ENCODE measurements around the gene ANO2. TPM values are rescaled to one million over a fixed set of nuclear protein-coding genes. Genes with fewer than 3 reads are reported as not detected.

ANO2 gene
- total and polyA plus RNA-seq, 2 donors (not counting 3 experiments of a cell fraction or from before 2014, with no cell fraction given), result 15.4 to 65.0 TPM

DNA sequence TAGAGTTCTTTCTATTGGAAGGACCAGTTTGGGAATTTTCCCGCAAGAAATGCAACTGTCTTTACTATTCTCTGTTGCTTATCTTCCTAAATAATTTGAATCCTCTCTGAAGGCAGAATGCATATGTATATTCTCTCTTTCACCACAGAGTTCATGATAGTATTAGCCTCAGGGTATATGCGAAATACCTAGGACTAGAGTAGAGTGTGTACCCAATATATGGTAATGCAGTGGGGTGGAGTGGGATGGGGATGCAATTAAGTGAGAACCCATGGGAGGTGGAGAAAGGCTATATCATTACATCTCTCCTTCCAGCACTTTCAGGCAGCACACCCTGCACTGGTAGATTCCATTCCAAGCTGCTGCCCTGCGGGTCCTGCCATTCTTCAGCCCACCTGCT is 207.3 kb downstream of the ANO2 start:
- Histone ChIP-seq H3K27ac (ENCODE audit: insufficient read depth, low read depth, low read length) (no peak overlapping the region), H3K4me2 (ENCODE audit: insufficient read depth, low read length) (no peak overlapping the region), H3K27me3 (ENCODE audit: control insufficient read depth in 2 of 2, insufficient read depth in 2 of 2, low read length in 2 of 2) (no peaks in the 10 kb centered on the region), H2AFZ (ENCODE audit: low read depth, low read length) (no peak overlapping the region), H3K9me3 (replicated peaks; ENCODE audit: control insufficient read depth, insufficient read depth, low read length) (no peaks in the 10 kb centered on the region), H3K4me1 (ENCODE audit: control insufficient read depth, extremely low read depth, insufficient read depth, low read length) (no peaks in the 10 kb centered on the region), H4K20me1 (replicated peaks; ENCODE audit: control insufficient read depth, extremely low read depth, insufficient read depth, low read length) (peaks cover 3% of the 10 kb centered on the region), H3K9ac (replicated peaks; ENCODE audit: extremely low read depth, insufficient read depth, low read length) (no peak overlapping the region), H3K36me3 (ENCODE audit: control insufficient read depth in 2 of 2, extremely low read depth in 1 of 2, insufficient read depth in 2 of 2, low read length in 2 of 2) (peaks cover 16 to 49% of the 10 kb centered on the region in 2 experiments), H3K9me1 (replicated peaks; ENCODE audit: control insufficient read depth, extremely low read depth, insufficient read depth, low read length) (no peaks in the 10 kb centered on the region), H3K4me3 (replicated peaks in 1 of 3; ENCODE audit: insufficient read depth in 1 of 3, low read depth in 1 of 3, low read length in 3 of 3) (no peak overlapping the region), H3K79me2 (ENCODE audit: control insufficient read depth, insufficient read depth, low read length) (no peaks in the 10 kb centered on the region)
- no peak for TF ChIP-seq JUN (IDR thresholded peaks at IDR 0.05; ENCODE audit: borderline replicate concordance, insufficient read depth, insufficient read length, low read depth)
- TF ChIP-seq POLR2AphosphoS5 (IDR thresholded peaks at IDR 0.05; ENCODE audit: insufficient read depth, low read depth, low read length), result no peak
- no peak for TF ChIP-seq CTCF (IDR thresholded peaks at IDR 0.05; ENCODE audit: extremely low read depth in 1 of 2, insufficient read depth in 1 of 2, low read depth in 1 of 2, low read length in 2 of 2)
- no peak for TF ChIP-seq GATA2 (IDR thresholded peaks at IDR 0.05; ENCODE audit: insufficient read depth, insufficient read length, low read depth, low read length)
- no peak for TF ChIP-seq POLR2A (IDR thresholded peaks at IDR 0.05; ENCODE audit: low read depth, low read length)
- no peak for TF ChIP-seq FOS (IDR thresholded peaks at IDR 0.05; ENCODE audit: borderline replicate concordance, insufficient read depth, low read length)
- no peak for TF ChIP-seq MYC (IDR thresholded peaks at IDR 0.05; ENCODE audit: low read depth, low read length)
- no peak for TF ChIP-seq MAX (IDR thresholded peaks at IDR 0.05; ENCODE audit: insufficient read depth, insufficient read length)
- no peak for TF ChIP-seq EZH2 (IDR thresholded peaks at IDR 0.05; ENCODE audit: borderline replicate concordance, low read depth, low read length, severe bottlenecking)
- FAIRE-seq, result no peak
- ChIA-PET POLR2A (no interaction called here), CTCF (interaction anchor here (0.9 kb wide), 1 partner anchor 8 kb away, joined by 3 read pairs; no protein-coding TSS in a partner anchor)
- DNase-seq (ENCODE audit: low read depth, low spot score), result no peak
- BruUV-seq (replicated peaks), result no TSS peak
- dilution Hi-C loops (cut with MboI; ENCODE audit: extremely low pct_ligation_motif_present, low sequenced_read_pairs) (no loop called here), intact Hi-C loops (cut with micrococcal nuclease) (no loop called here)
